ENCODE measurements around the gene SMIM21. TPM values are rescaled to one million over a fixed set of nuclear protein-coding genes. Genes with fewer than 3 reads are reported as not detected.

The SMIM21 gene
- total RNA-seq, 4 donors from 2014 or later = not detected

- intact Hi-C loops (cut with DNase I; ENCODE audit: low total_unique reads) = no loop called here
- 34 to 54% methylated on average over 5 of the region's 5 CpGs for WGBS, 2 donors
- H3K4me3 ChIP-seq (ENCODE audit: low read depth, poor library complexity, severe bottlenecking) = no peak overlapping the region
- no peak for TF ChIP-seq POLR2A (IDR thresholded peaks at IDR 0.05)
- TF ChIP-seq, protein P1, sequence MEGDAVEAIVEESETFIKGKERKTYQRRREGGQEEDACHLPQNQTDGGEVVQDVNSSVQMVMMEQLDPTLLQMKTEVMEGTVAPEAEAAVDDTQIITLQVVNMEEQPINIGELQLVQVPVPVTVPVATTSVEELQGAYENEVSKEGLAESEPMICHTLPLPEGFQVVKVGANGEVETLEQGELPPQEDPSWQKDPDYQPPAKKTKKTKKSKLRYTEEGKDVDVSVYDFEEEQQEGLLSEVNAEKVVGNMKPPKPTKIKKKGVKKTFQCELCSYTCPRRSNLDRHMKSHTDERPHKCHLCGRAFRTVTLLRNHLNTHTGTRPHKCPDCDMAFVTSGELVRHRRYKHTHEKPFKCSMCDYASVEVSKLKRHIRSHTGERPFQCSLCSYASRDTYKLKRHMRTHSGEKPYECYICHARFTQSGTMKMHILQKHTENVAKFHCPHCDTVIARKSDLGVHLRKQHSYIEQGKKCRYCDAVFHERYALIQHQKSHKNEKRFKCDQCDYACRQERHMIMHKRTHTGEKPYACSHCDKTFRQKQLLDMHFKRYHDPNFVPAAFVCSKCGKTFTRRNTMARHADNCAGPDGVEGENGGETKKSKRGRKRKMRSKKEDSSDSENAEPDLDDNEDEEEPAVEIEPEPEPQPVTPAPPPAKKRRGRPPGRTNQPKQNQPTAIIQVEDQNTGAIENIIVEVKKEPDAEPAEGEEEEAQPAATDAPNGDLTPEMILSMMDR (IDR thresholded peaks at IDR 0.05) = no peak
- DNase-seq (ENCODE audit: low spot score in 2 of 2) = no peak
Measured at GRCh38 chr18:75393721-75394120, 33.8 kb downstream of the SMIM21 start.

DNA sequence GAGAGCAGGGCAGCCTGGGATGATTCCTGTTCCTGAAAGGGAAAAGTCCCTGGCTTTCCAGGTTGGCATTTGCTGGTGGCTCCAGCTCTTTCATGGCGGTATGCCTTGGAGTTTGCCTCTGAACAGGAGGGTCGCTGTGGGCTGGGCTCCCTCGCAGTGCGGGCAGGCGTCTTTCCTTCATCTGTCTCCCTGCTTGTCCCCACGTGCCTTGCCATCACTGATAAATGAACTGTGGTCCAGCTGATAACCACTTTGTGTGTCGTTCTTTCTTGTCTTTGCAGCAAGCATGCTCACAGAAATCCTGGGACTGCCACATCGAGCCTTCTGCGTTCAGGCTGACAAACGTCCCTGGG is 35.3 kb downstream of the SMIM21 start:
- WGBS, 2 donors = 81 to 83% methylated on average over 10 of the region's 10 CpGs
- intact Hi-C loops (cut with DNase I; ENCODE audit: low total_unique reads) = no loop called here

GRCh38 chr18:75391279-75392225 is 36.0 kb downstream of the SMIM21 start:
- TF ChIP-seq POLR2A (IDR thresholded peaks at IDR 0.05) = no peak
- TF ChIP-seq, protein P1 (IDR thresholded peaks at IDR 0.05) = no peak
- intact Hi-C loops (cut with DNase I; ENCODE audit: low total_unique reads) = no loop called here
- 73 to 75% methylated on average over 21 of the region's 21 CpGs for whole genome bisulfite sequencing, 2 donors
- no peak for DNase-seq (ENCODE audit: low spot score in 2 of 2)
- no peak overlapping the region for H3K4me3 ChIP-seq (ENCODE audit: low read depth, poor library complexity, severe bottlenecking)

More for the DNA sequence above, 35.3 kb downstream of the SMIM21 start:
- no peak for DNase-seq (ENCODE audit: low spot score in 2 of 2)
- TF ChIP-seq, protein P1 (IDR thresholded peaks at IDR 0.05) = no peak
- TF ChIP-seq POLR2A (IDR thresholded peaks at IDR 0.05) = no peak
- H3K4me3 ChIP-seq (ENCODE audit: low read depth, poor library complexity, severe bottlenecking) = no peak overlapping the region

DNA sequence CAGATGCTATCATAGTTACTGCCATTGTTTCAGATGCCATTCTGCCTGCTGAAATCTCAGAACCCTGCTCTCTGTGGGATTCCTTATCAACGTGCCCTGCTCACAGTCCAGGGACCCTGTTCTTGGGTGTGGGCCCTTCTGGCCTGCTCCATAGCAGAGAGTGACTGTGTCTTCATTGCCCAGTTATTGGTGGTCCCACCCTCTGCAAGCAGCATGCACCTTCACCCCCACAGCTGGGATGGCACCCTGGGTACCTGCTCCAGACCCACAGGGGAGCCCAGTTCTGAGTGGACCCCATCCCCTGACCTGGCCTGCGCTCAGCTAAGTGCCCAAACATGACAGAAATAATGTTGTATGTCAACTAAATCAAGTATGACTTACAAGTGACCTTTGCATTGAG is 36.6 kb downstream of the SMIM21 start:
- H3K4me3 ChIP-seq (ENCODE audit: low read depth, poor library complexity, severe bottlenecking) = no peak overlapping the region
- 74 to 83% methylated on average over 2 of the region's 2 CpGs for WGBS, 2 donors
- TF ChIP-seq, protein P1 (IDR thresholded peaks at IDR 0.05) = no peak
- TF ChIP-seq POLR2A (IDR thresholded peaks at IDR 0.05) = no peak
- no peak for DNase-seq (ENCODE audit: low spot score in 2 of 2)
- intact Hi-C loops (cut with DNase I; ENCODE audit: low total_unique reads) = no loop called here

DNA sequence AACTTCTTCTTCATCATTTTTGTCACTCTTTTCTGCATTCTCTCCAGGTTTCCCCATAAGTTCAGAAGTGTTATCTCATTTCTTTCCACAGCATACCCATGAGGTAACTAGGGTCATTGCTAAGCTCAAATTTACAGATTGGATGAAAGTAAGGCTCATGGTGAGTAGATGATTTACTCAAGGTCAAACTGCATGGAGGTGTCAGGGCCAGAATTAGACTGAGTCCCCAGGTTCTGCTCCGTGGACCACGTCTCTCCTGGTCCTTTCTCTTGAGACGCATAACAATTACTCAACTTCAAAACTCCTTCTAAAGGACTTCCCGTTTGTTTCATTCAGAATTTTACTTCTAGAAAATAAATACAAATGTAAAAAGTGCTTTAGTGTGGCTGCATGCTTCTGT is 43.4 kb downstream of the SMIM21 start:
- 69 to 77% methylated on average over 4 of the region's 4 CpGs for WGBS, 2 donors
- H3K4me3 ChIP-seq (ENCODE audit: low read depth, poor library complexity, severe bottlenecking) = no peak overlapping the region

More for the DNA sequence above, 43.4 kb downstream of the SMIM21 start:
- TF ChIP-seq, protein P1 (IDR thresholded peaks at IDR 0.05) = no peak
- no peak for TF ChIP-seq POLR2A (IDR thresholded peaks at IDR 0.05)
- DNase-seq (ENCODE audit: low spot score in 2 of 2) = no peak
- intact Hi-C loops (cut with DNase I; ENCODE audit: low total_unique reads) = no loop called here

Measured in lower leg skin (tissue), 4 donors.